Prostate gland (tissue), 2 donors: ENCODE data around the gene MTHFD2L.

Experiments
- CTCF ChIP-seq, 4 experiments: fragments of 200-600 bp in 2 of 4; fragments of 450-650 bp in 2 of 4; sonication (generic) in 2 of 4; IDR thresholded peaks; 1 replicate in 3 of 4; 2 replicates in 1 of 4; pipeline ENCODE4 v1.5.1; 2016 to 2019; ENCODE audit warnings: antibody characterized with exemption in 4 of 4, mild to moderate bottlenecking in 2 of 4, moderate library complexity in 2 of 4
- POLR2AphosphoS5 ChIP-seq: sonication (generic); formaldehyde crosslinking; IDR thresholded peaks from one replicate; pipeline ENCODE4 v1.6.1; 2017; ENCODE audit warnings: antibody characterized with exemption

GRCh38 chr4:74109116-74109869 lies 48.6 kb upstream of the MTHFD2L start:
- TF ChIP-seq CTCF (IDR thresholded peaks at IDR 0.05) = no peak
- no peak for TF ChIP-seq POLR2AphosphoS5
